GM21367 (cell line): ENCODE results near the gene HELQ.
"Not testable (repeated sequence)": the region's sequence is repeated elsewhere in the genome, so short reads cannot be mapped to it uniquely, and the experiment has no call there.

Source experiments
- ATAC-seq: cut with Tn5 transposase; IDR thresholded peaks from one replicate; pipeline ENCODE4 v1.9.1; 2021; ENCODE audit not compliant: unreplicated experiment

The HELQ gene, protein sequence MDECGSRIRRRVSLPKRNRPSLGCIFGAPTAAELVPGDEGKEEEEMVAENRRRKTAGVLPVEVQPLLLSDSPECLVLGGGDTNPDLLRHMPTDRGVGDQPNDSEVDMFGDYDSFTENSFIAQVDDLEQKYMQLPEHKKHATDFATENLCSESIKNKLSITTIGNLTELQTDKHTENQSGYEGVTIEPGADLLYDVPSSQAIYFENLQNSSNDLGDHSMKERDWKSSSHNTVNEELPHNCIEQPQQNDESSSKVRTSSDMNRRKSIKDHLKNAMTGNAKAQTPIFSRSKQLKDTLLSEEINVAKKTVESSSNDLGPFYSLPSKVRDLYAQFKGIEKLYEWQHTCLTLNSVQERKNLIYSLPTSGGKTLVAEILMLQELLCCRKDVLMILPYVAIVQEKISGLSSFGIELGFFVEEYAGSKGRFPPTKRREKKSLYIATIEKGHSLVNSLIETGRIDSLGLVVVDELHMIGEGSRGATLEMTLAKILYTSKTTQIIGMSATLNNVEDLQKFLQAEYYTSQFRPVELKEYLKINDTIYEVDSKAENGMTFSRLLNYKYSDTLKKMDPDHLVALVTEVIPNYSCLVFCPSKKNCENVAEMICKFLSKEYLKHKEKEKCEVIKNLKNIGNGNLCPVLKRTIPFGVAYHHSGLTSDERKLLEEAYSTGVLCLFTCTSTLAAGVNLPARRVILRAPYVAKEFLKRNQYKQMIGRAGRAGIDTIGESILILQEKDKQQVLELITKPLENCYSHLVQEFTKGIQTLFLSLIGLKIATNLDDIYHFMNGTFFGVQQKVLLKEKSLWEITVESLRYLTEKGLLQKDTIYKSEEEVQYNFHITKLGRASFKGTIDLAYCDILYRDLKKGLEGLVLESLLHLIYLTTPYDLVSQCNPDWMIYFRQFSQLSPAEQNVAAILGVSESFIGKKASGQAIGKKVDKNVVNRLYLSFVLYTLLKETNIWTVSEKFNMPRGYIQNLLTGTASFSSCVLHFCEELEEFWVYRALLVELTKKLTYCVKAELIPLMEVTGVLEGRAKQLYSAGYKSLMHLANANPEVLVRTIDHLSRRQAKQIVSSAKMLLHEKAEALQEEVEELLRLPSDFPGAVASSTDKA

DNA sequence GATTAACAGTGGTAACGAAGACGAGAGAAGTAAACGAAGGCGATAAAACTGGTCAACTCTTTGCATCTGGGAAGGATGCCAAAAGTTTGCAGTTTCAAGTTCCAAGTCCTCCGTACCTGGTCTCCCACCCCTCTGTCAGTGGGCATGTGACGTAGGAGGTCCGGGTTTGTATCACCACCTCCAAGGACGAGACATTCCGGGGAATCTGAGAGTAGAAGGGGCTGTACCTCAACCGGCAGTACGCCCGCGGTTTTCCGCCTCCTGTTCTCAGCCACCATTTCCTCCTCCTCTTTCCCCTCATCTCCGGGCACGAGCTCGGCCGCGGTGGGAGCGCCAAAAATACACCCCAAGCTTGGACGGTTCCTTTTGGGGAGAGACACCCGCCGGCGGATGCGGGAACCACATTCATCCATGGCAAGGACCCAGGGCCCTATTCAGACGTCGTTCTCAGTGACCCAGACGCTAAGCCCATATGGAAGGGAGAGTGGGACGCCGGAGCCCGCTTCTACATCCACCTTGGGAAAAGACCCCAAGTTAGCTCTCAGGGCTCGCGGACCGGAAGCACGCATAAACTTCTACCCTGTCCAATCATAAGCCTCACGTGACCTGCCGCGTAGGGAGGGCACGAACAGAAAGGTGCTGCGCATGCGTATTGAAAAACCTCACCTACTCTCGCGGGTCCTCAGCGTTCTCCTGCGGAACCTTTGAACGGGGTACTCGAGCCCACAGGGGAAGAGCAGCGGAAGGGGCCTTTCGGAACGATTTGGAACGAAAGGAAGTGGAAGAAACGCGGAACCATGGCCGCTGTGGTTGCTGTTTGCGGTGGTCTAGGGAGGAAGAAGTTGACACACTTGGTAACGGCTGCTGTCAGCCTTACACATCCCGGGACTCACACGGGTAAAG, at the start of gene HELQ, which contains the start of gene MRPS18C:
TSS of gene HELQ (minus strand) at position 543 of the 903 bp plus-strand sequence. CDS start at position 413, 130 bp downstream.
TSS of gene MRPS18C (plus strand) at position 778 of the 903 bp plus-strand sequence. CDS start at position 798, 20 bp downstream.
- ATAC-seq, result peak; percentile 94

DNA sequence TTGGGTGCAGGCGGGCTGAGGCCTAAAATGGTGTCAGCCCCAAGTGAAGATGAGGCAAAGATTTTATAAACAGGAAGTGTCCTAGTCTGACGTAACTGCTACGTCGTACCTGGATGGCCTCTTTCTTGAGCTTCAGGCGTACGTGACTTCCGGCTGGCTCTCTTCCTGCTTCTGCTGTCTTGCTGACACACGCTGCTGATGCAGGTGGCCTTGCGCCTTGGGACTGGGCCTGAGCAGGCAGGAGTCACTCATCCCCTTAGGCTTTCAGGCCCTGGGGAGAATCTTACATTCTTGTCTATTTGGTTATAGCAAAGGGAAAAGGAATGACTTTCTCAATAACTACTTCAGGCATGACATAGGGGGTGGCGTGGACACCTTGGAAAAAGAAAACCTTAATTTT, 49.4 kb upstream of the HELQ start:
- no peak for ATAC-seq

DNA sequence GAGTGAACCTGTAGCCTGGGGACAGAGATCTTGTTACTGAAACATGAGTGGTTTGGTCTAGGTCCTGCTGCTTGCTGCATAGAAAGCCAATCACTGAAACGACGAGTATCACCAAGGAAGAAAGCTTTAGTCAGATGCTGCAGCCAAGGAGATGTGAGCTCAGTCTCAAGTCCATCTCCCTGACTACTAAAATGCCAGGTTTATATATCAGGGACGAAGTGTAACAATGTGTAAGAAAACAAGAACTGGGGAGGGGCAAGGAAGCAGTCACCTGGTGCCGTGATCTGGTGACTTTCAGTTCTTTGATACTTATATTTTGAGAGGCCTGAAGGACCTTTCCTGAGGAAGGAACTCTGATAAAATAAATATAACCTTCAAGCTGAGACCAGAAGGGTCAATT, 48.9 kb upstream of the HELQ start:
- no peak for ATAC-seq

DNA sequence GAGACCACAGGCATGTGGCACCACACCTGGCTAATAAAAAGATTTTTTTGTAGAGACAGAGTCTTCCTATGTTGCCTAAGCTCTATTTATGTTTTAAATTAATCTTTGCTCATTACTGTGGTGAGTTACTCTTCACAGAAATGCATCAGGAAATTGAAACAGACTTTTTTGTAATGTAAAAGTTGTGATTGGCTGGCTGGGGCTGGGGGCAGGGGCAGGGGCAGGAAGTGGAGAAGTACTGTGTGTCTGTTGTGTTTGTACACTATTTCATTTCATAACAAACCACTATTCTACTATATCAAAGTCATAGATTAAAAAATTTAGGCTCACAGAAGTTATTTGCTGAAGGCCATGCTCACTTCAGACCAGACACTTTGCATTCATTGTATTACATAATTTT, 48.4 kb upstream of the HELQ start:
- no peak for ATAC-seq

DNA sequence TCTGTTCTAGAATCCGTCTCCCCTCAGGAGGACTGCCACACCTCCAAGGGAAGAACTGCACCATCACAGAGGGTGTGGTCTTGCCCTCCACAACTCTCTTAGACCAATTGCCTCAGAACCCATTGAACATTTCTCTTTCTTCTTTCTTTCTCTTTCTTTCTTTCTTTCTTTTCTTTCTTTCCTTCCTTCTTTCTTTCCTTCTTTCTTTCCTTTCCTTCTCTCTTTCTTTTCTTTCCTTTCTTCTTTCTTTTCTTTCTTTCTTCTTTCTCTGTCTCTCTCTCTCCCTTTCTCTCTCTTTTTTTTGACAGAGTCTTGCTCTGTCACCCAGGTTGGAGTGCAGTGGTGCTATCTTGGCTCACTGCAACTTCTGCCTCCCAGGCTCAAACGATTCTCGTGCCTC, 46.0 kb upstream of the HELQ start:
- not testable (repeated sequence) for ATAC-seq

DNA sequence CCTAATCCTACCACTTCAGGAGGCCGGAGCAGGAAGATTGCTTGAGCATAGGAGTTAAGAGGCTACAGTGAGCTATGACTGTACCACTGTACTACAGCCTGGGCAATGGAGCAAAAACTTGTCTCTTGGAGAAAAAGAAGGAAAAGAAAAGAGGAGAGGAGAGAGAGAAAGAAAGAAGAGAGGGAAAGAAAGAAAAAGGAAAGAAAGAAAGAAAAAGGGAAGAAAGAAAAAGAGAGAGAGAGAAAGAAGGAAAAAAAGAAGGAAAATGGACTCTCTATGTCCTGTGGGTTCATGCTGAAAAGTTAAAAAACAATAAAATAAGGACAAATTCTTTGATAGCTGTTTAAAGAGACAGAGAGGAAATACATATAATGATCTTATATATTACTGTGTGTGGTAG, 42.6 kb upstream of the HELQ start:
- no peak for ATAC-seq

DNA sequence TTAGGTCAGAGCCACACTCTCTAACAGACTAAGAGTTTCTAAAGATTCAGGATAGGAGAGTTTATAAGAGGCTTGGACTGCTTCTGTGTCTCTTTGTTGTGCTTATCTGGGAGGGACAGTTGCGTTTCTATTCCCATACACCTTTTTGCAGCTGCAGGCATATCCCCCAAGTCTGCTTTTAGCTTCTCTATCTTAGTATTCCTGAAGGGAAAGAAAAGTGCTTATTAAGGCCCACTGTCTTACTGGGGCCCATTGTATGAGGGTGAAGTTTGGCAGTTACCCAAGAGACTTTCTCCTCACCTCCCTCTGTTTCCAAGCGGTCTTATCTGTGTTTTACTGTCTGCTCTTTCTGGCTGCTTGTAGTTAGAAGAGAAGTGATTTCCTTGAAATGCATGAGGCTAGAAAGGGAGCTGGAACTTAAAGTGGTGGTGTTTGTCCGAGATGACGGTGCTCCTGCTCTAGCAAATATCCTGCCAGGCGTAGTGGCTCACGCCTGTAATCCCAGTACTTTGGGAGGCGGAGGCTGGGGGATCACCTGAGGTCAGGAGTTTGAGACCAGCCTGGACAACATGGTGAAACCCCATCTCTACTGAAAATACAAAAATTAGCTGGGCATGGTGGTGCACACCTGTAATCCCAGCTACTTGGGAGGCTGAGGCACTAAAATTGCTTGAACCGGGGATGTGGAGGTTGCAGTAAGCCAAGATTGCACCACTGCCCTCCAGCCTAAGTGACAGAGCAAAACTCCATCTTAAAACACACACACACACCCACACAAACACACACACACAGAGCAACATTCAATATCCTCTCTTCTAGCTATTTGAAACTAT, 40.7 kb upstream of the HELQ start:
- ATAC-seq, result not testable (repeated sequence)

DNA sequence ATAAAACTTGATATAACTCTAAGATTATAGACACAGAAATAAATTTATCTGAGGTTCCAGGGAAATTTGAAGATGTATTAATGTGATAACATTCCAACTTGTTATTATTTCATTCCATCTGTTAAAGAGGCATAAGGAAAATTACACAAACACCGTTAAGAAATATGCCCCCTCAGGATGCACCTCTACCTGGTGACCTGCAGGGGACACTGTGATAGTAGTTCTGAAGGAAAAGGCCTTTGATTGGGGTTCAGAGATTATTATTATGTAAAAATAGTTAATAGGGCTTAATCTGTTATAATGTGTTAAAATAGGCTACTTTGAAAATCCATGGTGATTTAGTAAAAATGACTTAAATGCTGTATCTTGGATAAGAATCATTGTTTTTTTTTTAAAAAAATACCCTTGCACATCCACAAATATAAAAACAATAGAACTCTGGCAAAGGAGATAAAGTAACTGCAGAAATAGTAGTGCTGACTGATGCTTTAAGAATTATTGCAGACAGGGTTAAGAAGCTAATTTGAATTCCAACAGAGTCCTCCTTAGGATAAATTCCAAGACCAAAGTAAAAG, 35.3 kb upstream of the HELQ start:
- peak; percentile 72 for ATAC-seq

DNA sequence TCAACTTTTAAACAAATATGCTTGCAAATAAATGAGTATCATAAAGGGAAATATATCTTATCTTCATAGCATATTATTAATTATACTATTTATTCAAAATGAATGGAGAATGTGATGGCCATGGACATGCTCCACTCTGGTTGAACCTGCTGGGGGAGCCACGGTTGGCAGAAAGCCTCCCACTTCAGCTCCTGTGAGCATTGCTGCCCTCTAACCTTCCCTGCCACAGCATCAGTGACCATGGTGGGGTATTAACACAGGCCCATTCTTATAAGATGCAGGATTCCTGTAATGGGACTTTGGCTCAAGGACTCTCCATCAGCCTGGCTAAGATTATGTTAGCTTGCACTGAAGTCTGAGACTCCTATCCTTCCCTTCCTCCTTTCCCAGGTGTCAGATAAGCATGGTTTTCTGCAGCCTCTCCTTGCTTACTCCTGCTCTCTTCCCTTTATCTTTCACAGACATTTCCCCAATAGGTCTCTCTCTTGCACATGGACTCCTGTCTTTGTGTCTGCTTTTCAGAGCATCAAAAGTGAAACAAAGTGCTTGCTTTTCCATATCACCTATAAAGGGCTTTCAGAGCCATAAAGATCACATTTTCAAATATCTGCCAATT, 34.2 kb upstream of the HELQ start:
- ATAC-seq, result no peak

DNA sequence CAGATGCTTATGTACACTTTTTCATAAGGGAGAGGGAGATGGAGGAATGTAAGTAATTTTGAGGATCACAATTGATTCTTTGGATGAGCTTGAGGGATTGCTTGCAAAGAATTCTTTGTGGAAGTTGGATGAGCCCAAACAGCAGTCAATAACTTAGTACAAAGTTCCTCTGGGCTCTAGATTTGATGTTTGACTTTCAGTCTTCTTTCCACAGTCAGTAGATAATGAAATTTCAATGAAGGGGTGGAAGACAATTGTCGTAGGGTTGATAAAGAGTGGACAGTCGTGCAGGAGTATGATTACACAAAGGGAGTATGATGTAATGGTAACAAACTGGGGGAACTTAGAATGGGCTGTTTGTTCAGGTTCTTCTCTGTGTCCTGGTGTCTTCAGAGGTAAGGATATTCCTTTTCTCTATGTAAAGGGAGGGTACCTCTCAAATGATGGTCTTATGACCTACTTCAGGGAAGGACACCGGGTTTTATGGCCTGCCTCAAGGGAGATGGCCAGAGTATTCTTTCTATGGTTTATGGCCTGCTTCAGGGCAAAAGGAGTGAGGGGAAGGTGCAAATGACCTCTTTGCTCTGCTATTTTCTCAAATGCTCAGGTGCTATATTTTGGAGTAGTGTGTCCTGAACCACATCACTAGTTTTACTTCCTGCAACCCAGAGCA, 31.0 kb upstream of the HELQ start:
- no peak for ATAC-seq

DNA sequence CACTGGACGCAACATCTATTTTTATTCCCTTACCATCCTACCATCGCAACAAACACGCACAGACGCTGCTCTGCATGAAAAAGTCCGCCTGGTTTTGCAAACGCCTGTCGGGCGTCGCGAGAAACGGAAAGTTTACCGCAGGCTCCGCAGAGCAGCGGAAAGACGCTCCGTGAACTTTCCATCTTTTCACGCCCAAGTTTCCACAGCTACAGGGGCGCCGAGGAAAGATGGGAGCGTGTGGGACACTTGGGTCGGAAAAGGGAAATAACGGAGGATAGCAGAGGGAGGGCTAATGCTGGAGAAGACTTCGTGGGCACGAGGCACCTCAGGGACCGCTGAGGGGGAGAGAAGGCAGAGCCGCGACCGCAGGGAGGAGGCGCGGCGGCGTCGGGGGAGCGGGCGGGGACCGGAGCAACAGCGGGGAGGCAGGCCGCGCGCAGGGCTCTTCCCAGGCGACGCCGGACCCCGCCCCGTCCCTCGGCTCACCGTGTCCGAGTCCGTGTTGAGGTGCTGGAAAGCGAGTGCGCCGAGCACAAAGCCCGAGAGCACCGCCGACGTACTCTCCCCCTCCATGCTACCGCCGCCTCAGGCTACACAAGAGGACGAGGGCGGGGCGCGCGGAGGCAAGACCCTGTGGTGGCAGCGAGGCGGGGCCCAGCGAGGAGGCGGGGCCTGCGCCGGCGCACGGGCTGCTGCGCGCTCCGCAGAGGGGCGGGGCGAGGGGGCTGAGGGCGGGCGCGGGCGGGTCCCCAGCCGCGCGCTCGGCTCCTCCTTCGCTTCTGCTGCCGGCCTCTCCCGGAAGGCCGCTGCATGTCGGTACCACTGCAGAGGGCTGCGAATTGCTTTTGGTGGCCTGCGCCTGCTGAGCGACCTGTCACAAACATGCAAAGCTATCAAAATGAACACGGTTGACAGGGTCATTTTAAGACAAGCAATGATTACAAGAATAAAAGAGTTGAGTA, 29.2 kb upstream of the HELQ start, which contains the start of gene ABRAXAS1:
TSS of gene ABRAXAS1 (minus strand) at position 601 of the 962 bp plus-strand sequence. CDS start at position 573, 28 bp downstream.
- peak; percentile 94 for ATAC-seq

DNA sequence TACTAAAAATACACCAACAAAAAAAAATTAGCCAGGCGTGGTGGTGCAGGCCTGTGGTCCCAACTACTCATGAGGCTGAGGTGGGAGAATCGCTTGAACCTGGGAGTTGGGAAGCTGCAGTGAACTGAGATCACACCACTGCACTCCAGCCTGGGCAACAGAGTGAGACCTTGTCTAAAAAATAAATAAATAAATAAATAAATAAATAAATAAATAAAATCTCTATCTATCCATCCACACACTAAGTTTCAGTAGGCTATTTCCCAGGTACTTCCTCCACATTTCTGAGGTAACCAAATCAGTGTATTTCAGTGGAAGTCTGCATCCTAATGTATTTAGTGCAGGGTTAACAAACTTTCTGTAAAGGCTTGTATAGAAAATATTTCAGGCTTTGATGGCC, 18.3 kb upstream of the HELQ start:
- ATAC-seq, result no peak

DNA sequence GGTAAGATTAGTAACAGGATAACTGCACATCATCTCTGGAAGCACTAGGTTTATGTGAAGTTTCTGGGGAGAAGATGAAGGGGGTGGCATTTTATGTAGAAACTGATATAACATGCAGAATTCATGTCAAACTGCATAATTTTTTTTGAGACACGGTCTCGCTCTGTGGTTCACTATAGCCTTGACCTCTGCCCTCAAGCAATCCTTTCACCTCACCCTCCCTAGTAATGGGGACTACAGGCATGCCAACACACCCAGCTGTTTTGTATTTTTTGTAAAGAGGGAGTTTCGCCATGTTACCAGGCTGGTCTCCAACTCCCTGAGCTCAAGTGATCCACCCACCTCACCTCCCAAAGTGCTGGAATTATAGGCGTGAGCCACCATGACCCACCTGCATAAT, 17.8 kb upstream of the HELQ start:
- no peak for ATAC-seq

DNA sequence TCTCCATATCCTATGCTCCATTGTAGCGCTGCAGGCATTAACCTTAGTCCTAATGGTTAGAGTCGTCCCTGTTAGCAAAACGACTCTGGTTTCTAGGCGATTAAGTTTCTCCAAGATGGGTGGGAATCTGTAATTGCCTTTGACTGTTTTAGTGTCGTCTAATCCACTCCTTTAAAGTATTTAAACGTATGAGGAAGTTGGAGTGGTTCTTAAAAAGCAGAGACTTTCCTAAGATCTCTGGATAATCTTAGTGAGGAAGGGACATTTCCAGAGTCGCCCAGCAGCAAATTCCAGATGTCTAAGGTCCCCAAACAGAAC, 520 bp upstream of the HELQ start:
- ATAC-seq, result no peak

DNA sequence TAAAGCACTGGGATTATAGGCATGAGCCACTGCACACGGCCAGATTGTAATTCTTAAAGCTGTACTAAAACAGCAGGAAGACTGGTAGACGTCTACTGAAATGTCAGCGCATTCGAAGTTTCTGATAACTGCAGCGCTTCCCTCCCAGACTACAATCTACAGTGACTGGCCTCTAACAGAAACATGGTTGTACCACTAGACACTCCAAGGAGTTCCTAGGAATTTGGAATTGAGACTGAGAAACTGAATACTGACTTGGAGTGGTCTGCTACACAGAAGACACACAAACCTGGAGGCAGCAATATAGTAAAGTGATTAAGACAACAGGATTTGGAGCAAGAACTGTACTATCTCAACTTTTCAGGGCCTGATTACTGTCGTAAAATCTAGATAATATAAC, 937 bp downstream of the HELQ start:
- no peak for ATAC-seq

DNA sequence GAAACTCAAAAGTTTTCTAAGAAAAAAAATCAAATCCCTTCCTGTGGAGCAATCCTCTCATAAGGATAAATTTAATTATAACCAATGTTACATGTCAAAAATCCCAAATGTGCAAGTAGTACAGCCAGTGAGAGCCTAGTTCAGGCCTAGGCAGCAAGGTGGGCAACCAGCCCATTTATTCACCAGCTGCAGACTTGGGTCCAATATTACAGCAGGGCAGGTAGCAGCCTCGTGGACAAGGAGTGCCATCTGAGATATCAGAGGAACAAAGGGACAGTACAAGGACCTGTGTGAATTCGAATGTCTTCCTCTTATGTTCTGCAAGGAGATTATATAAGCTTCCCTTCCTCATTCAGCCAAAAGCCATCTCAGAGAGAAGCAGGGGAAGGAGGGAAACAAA, 6.6 kb downstream of the HELQ start:
- no peak for ATAC-seq

DNA sequence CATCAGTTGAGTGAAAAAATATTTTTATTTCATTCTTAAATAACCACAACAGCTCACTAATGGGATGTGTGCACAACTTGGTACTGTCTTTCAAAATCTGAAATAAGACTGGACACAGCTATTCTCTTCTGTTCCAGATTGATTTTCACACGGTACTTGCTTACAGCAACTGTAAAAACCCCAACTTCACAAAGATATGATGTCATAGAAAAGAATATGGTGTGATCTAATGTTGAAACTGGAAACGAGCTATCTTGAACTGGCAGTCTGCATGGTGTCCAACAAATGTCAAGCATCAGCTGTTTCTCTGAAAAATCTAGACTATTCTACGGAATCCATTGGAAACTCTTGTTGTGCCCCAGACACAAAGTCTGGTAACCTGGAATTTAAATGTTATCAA, 14.7 kb downstream of the HELQ start:
- ATAC-seq, result no peak
